HEK293 (cell line): ENCODE data around the gene ASAP2.

ENCODE experiments used
- CTCF ChIA-PET: fragments of 350-600 bp; formaldehyde crosslinking; extraction: SDS; loops from one replicate; lab custom pipeline; 2021; ENCODE audit warnings: antibody characterized with exemption; lab: Yijun Ruan, JAX
- POLR2A ChIA-PET: fragments of 300-600 bp; formaldehyde crosslinking; extraction: SDS; loops from one replicate; lab custom pipeline; 2020; ENCODE audit warnings: antibody characterized with exemption, inconsistent platforms; lab: Yijun Ruan, JAX
- H3K27ac ChIP-seq: fragments of 200-500 bp; sonication (Bioruptor generic); 2 replicates; pipeline ENCODE4 v1.5.1; 2014; ENCODE audit warnings: low read depth, low read length, control low read depth, inconsistent platforms; ENCODE audit errors: extremely low read depth
- H3K36me3 ChIP-seq, 2 experiments: fragments of 200-500 bp in 1 of 2; sonication (Bioruptor generic) in 1 of 2; 1 replicate in 1 of 2; 2 replicates in 1 of 2; pipeline ENCODE4 v1.5.1; 2014 to 2017; ENCODE audit warnings: inconsistent platforms in 2 of 2, low read length in 2 of 2; ENCODE audit not compliant: control insufficient read depth in 2 of 2, insufficient read depth in 1 of 2
- H3K4me1 ChIP-seq: fragments of 200-500 bp; sonication (Bioruptor generic); 2 replicates; pipeline ENCODE4 v1.5.1; 2014; ENCODE audit warnings: mild to moderate bottlenecking, low read length, inconsistent platforms; ENCODE audit not compliant: control insufficient read depth, insufficient read depth
- H3K4me3 ChIP-seq: 2 replicates; pipeline ENCODE4 v1.5.1; 2011; ENCODE audit warnings: low read depth, mild to moderate bottlenecking, control low read depth, low read length, moderate library complexity
- H3K9me3 ChIP-seq: fragments of 200-500 bp; sonication (Bioruptor generic); 2 replicates; pipeline ENCODE4 v1.5.1; 2014; ENCODE audit warnings: low read depth, low read length, inconsistent platforms; ENCODE audit not compliant: control insufficient read depth, insufficient read depth
- FEZF1 ChIP-seq: fragments of 450-650 bp; formaldehyde crosslinking; IDR thresholded peaks from 2 replicates; pipeline ENCODE4 v1.5.1; 2016; ENCODE audit warnings: missing biosample characterization, missing genetic modification characterization
- GFI1B ChIP-seq: fragments of 450-650 bp; formaldehyde crosslinking; IDR thresholded peaks from 2 replicates; pipeline ENCODE4 v1.5.1; 2016; ENCODE audit warnings: missing biosample characterization, missing genetic modification characterization
- GLIS1 ChIP-seq: fragments of 450-650 bp; formaldehyde crosslinking; IDR thresholded peaks from 2 replicates; pipeline ENCODE4 v1.5.1; 2016; ENCODE audit warnings: missing biosample characterization, missing genetic modification characterization
- MEIS1 ChIP-seq: sonication (generic); formaldehyde crosslinking; IDR thresholded peaks from 2 replicates; pipeline ENCODE4 v1.8.1; 2022; ENCODE audit warnings: missing genetic modification reagents, mild to moderate bottlenecking, borderline replicate concordance
- OSR2 ChIP-seq: fragments of 450-650 bp; formaldehyde crosslinking; IDR thresholded peaks from 2 replicates; pipeline ENCODE4 v1.5.1; 2016; ENCODE audit warnings: missing biosample characterization, missing genetic modification characterization
- PATZ1 ChIP-seq: fragments of 450-650 bp; formaldehyde crosslinking; IDR thresholded peaks from 2 replicates; pipeline ENCODE4 v1.5.1; 2016; ENCODE audit warnings: missing biosample characterization, missing genetic modification characterization
- REST ChIP-seq: fragments of 450-650 bp; formaldehyde crosslinking; IDR thresholded peaks from 2 replicates; pipeline ENCODE4 v1.5.1; 2016; ENCODE audit warnings: missing biosample characterization, missing genetic modification characterization
- WT1 ChIP-seq: fragments of 450-650 bp; formaldehyde crosslinking; IDR thresholded peaks from 2 replicates; pipeline ENCODE4 v1.5.1; 2016; ENCODE audit warnings: missing biosample characterization, missing genetic modification characterization
- ZBTB17 ChIP-seq: fragments of 450-650 bp; formaldehyde crosslinking; IDR thresholded peaks from 2 replicates; pipeline ENCODE4 v1.5.1; 2016; ENCODE audit warnings: missing biosample characterization, missing genetic modification characterization
- ZBTB48 ChIP-seq: fragments of 450-650 bp; formaldehyde crosslinking; IDR thresholded peaks from 2 replicates; pipeline ENCODE4 v1.5.1; 2016; ENCODE audit warnings: missing biosample characterization, missing genetic modification characterization
- ZFHX2 ChIP-seq: fragments of 450-650 bp; formaldehyde crosslinking; conservative IDR thresholded peaks from 2 replicates; pipeline ENCODE4 v1.5.1; 2016; ENCODE audit warnings: missing biosample characterization, missing genetic modification characterization
- ZNF16 ChIP-seq: fragments of 450-650 bp; formaldehyde crosslinking; IDR thresholded peaks from 2 replicates; pipeline ENCODE4 v1.5.1; 2016; ENCODE audit warnings: low read depth, missing biosample characterization, missing genetic modification characterization
- ZNF211 ChIP-seq: fragments of 450-650 bp; formaldehyde crosslinking; IDR thresholded peaks from 2 replicates; pipeline ENCODE4 v1.5.1; 2016; ENCODE audit warnings: low read depth, missing biosample characterization, missing genetic modification characterization
- ZNF280C ChIP-seq: fragments of 450-650 bp; formaldehyde crosslinking; IDR thresholded peaks from 2 replicates; pipeline ENCODE4 v1.5.1; 2016; ENCODE audit warnings: missing biosample characterization, missing genetic modification characterization
- ZNF335 ChIP-seq: fragments of 450-650 bp; formaldehyde crosslinking; conservative IDR thresholded peaks from 2 replicates; pipeline ENCODE4 v1.5.1; 2016; ENCODE audit warnings: missing biosample characterization, missing genetic modification characterization
- ZNF350 ChIP-seq: fragments of 450-650 bp; formaldehyde crosslinking; IDR thresholded peaks from 2 replicates; pipeline ENCODE4 v1.5.0; 2017; ENCODE audit warnings: missing biosample characterization, mild to moderate bottlenecking, missing genetic modification characterization
- ZNF530 ChIP-seq: fragments of 450-650 bp; formaldehyde crosslinking; IDR thresholded peaks from 2 replicates; pipeline ENCODE4 v1.5.1; 2016; ENCODE audit warnings: low read depth, missing biosample characterization, missing genetic modification characterization
- ZNF558 ChIP-seq: fragments of 450-650 bp; formaldehyde crosslinking; IDR thresholded peaks from 2 replicates; pipeline ENCODE4 v1.5.1; 2016; ENCODE audit warnings: missing biosample characterization, missing genetic modification characterization
- ZNF571 ChIP-seq: fragments of 450-650 bp; formaldehyde crosslinking; IDR thresholded peaks from 2 replicates; pipeline ENCODE4 v1.5.0; 2017; ENCODE audit warnings: missing biosample characterization, missing genetic modification characterization
- ZNF596 ChIP-seq: fragments of 450-650 bp; IDR thresholded peaks from 2 replicates; pipeline ENCODE4 v1.5.0; 2018; ENCODE audit warnings: missing biosample characterization, mild to moderate bottlenecking, missing genetic modification characterization, moderate library complexity
- ZNF654 ChIP-seq: fragments of 450-650 bp; formaldehyde crosslinking; IDR thresholded peaks from 2 replicates; pipeline ENCODE4 v1.5.1; 2016; ENCODE audit warnings: low read depth, missing biosample characterization, missing genetic modification characterization
- ZNF664 ChIP-seq: fragments of 450-650 bp; formaldehyde crosslinking; IDR thresholded peaks from 2 replicates; pipeline ENCODE4 v1.5.1; 2016; ENCODE audit warnings: missing biosample characterization, missing genetic modification characterization
- ZNF747 ChIP-seq: fragments of 450-650 bp; formaldehyde crosslinking; IDR thresholded peaks from 2 replicates; pipeline ENCODE4 v1.5.1; 2016; ENCODE audit warnings: missing biosample characterization, missing genetic modification characterization
- ZSCAN4 ChIP-seq: fragments of 450-650 bp; formaldehyde crosslinking; IDR thresholded peaks from 2 replicates; pipeline ENCODE4 v1.5.1; 2017; ENCODE audit warnings: missing biosample characterization, missing genetic modification characterization

ASAP2 gene

GRCh38 chr2:9201185-9201891 lies 5.3 kb upstream of the ASAP2 start:
- TF ChIP-seq ZSCAN4 (tag by site-specific recombination) (no peak), REST (no peak), OSR2 (tag by site-specific recombination) (no peak), ZBTB48 (tag by site-specific recombination) (no peak), ZNF558 (tag by site-specific recombination) (no peak), ZFHX2 (no peak), ZNF280C (tag by site-specific recombination) (no peak), ZNF664 (no peak)
- Histone ChIP-seq H3K36me3 (no peaks in the 10 kb centered on the region), H3K27ac (no peak overlapping the region), H3K9me3 (no peaks in the 10 kb centered on the region), H3K4me3 (no peak overlapping the region), H3K4me1 (no peaks in the 10 kb centered on the region)
- POLR2A ChIA-PET, result interaction anchor here (0.6 kb wide), 1 partner anchor 434 kb away, joined by 7 read pairs; no protein-coding TSS in a partner anchor
- CTCF ChIA-PET, result interaction anchor here (0.7 kb wide), 1 partner anchor 712 kb away, joined by 3 read pairs; no protein-coding TSS in a partner anchor

GRCh38 chr2:9203006-9203405 lies 3.6 kb upstream of the ASAP2 start:
- H3K27ac ChIP-seq, result no peak overlapping the region
- TF ChIP-seq ZNF596 (no peak), ZNF211 (no peak), ZNF654 (tag by site-specific recombination) (no peak), GFI1B (tag by site-specific recombination) (no peak), ZNF16 (no peak), ZNF350 (no peak), ZNF747 (tag by site-specific recombination) (no peak), MEIS1 (CRISPR knock-in tag) (no peak), ZNF571 (no peak), FEZF1 (tag by site-specific recombination) (no peak), GLIS1 (tag by site-specific recombination) (no peak), WT1 (tag by site-specific recombination) (no peak), PATZ1 (tag by site-specific recombination) (no peak), ZNF530 (tag by site-specific recombination) (no peak), ZNF335 (no peak), ZBTB17 (tag by site-specific recombination) (no peak)
- no peaks in the 10 kb centered on the region for H3K9me3 ChIP-seq
- no peaks in the 10 kb centered on the region for H3K4me1 ChIP-seq
- CTCF ChIA-PET, result interaction anchor here (0.7 kb wide), 3 partner anchors 11 to 139 kb away, joined by 3 to 4 read pairs (median 4); no protein-coding TSS in a partner anchor
- H3K36me3 ChIP-seq, result no peaks in the 10 kb centered on the region
- POLR2A ChIA-PET, result interaction anchor here (0.6 kb wide), 1 partner anchor 216 kb away, joined by 3 read pairs; no protein-coding TSS in a partner anchor
- no peak overlapping the region for H3K4me3 ChIP-seq
